ENCODE results near the gene CCDC27.

The CCDC27 gene

DNA sequence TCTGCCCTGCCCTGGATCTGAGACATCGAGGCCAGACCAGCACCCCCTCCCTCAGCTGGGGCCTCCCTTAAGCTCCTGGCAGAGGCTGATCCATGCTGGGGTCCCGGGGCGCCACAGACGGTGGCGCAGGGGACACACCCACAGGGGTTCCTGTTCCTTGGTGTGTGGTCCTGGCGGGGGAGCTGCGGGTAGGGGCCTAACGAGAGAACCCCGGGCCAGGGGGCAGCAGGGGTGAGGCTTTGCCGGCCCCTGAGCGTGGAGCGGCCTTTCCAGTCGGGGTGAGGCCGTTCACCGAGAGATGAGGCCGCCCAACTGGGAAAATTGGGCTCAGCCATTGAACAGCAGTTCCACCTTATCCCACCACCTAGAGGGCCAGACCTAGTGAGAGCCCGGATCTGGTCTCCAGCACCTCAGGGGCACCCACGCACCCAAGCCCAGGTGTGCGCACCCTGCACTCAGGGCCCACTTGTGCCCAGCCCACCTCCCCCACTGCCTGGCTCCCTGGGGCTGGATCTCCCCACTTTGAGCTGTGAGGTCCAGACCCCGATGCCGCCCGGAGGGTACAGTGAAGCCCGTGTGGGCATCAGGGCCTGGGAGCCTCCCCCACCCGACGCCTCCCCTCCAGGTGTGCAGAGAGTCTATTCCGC is 45.5 kb upstream of the CCDC27 start:
- TF ChIP-seq, protein P1, sequence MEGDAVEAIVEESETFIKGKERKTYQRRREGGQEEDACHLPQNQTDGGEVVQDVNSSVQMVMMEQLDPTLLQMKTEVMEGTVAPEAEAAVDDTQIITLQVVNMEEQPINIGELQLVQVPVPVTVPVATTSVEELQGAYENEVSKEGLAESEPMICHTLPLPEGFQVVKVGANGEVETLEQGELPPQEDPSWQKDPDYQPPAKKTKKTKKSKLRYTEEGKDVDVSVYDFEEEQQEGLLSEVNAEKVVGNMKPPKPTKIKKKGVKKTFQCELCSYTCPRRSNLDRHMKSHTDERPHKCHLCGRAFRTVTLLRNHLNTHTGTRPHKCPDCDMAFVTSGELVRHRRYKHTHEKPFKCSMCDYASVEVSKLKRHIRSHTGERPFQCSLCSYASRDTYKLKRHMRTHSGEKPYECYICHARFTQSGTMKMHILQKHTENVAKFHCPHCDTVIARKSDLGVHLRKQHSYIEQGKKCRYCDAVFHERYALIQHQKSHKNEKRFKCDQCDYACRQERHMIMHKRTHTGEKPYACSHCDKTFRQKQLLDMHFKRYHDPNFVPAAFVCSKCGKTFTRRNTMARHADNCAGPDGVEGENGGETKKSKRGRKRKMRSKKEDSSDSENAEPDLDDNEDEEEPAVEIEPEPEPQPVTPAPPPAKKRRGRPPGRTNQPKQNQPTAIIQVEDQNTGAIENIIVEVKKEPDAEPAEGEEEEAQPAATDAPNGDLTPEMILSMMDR (IDR thresholded peaks at IDR 0.05; ENCODE audit: unreplicated experiment in 3 of 3), result no peak
- Mint-ChIP-seq H3K4me3 (no peak overlapping the region), H3K4me1 (peaks cover 11% of the 10 kb centered on the region), H3K36me3 (ENCODE audit: low read depth) (no peaks in the 10 kb centered on the region), H3K27ac (no peak overlapping the region), H3K27me3 (ENCODE audit: low read depth) (peaks cover 45% of the 10 kb centered on the region), H3K9me3 (no peaks in the 10 kb centered on the region)

DNA sequence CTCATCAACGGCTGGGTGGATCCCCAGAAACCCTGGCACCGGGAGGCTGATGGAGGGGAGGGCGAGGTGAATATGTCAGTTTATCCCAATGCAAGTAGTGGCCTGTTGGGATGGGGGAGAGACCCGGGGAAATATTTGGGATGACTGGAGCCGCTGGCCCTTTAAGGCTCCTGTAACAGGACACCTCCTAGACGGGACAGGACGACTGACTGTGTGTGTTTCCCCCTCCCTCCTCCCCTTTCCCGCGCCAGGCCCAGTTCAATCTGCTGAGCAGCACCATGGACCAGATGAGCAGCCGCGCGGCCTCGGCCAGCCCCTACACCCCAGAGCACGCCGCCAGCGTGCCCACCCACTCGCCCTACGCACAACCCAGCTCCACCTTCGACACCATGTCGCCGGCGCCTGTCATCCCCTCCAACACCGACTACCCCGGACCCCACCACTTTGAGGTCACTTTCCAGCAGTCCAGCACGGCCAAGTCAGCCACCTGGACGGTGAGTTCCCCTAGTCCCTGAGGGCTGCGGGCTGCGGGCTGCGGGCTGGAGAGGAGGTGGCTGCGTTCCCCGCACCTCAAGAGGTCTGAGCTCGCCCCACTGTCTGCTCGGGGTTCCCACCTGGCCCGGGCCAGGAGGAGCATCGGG is 44.8 kb upstream of the CCDC27 start:
- H3K27me3 Mint-ChIP-seq (ENCODE audit: low read depth), result peaks cover 51% of the 10 kb centered on the region
- H3K9me3 Mint-ChIP-seq, result no peaks in the 10 kb centered on the region
- no peak overlapping the region for H3K27ac Mint-ChIP-seq
- H3K36me3 Mint-ChIP-seq (ENCODE audit: low read depth), result no peaks in the 10 kb centered on the region
- TF ChIP-seq, protein P1 (IDR thresholded peaks at IDR 0.05; ENCODE audit: unreplicated experiment in 3 of 3), result no peak
- peaks cover 17% of the 10 kb centered on the region for H3K4me1 Mint-ChIP-seq
- H3K4me3 Mint-ChIP-seq, result no peak overlapping the region

DNA sequence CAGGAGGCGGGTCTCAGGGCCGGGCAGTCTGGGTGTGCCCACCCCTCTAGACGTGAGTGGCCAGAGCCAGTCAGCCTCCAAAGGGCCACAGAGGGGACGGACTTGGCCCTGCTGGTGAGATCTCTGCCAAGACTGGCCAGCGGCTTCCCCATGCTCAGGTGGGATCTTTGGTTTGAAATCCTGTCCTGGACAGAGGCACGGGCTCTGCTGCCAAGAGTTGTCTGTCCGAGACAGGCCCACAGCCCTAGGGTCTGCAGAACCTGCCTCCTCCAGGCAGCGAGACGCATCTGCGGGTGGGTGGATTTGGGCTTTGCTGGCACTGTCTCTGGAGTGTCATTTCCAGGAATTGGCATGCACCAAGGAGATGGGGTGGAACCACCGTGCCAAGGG is 44.3 kb upstream of the CCDC27 start:
- Mint-ChIP-seq H3K36me3 (ENCODE audit: low read depth) (no peaks in the 10 kb centered on the region), H3K27ac (no peak overlapping the region), H3K4me1 (peaks cover 18% of the 10 kb centered on the region), H3K27me3 (ENCODE audit: low read depth) (peaks cover 52% of the 10 kb centered on the region), H3K4me3 (no peak overlapping the region), H3K9me3 (no peaks in the 10 kb centered on the region)
- TF ChIP-seq, protein P1 (IDR thresholded peaks at IDR 0.05; ENCODE audit: unreplicated experiment in 3 of 3), result no peak

DNA sequence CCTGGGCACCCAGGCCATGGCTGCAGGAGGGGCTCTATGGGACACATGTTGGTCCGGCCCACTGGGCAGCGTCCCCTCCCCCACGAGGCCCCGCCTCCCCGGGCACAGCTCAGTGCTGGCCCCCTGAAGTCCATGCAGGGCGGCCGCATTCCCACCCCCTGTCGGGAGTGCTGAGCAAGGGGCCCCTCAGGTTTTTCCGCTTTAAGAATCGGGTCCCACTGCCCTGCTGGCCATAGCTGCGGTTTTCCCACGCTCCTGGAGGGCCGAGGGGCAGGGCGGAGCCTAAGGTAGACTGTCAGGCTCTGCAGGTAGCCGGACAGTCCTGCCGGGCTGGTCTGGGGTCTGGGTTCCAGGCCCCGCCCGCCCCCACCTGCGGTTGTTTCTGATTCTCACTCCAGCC is 43.5 kb upstream of the CCDC27 start:
- TF ChIP-seq, protein P1 (IDR thresholded peaks at IDR 0.05; ENCODE audit: unreplicated experiment in 3 of 3), result no peak
- Mint-ChIP-seq H3K27ac (no peak overlapping the region), H3K4me3 (no peak overlapping the region), H3K36me3 (ENCODE audit: low read depth) (no peaks in the 10 kb centered on the region), H3K4me1 (peaks cover 20% of the 10 kb centered on the region), H3K9me3 (no peaks in the 10 kb centered on the region), H3K27me3 (ENCODE audit: low read depth) (peaks cover 54% of the 10 kb centered on the region)

DNA sequence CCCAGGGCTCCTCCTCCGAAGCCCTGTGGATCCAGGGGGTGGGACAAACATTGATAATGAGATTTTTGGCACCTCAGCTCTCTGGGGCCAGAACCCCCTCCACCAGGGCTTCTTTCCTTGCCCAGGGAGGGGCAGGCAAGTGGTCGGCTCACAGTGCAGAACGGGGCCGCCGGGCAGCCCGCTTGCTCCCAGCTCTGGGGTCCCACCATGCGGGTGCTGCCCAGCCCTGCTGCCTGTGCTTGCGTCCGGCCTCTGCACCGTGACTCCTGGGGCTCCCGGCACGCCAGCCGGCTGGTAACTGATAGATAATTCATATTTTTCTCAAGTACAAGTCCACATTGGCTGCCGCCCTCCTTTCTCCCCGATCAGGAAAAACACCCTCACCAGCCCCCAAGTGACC is 42.0 kb upstream of the CCDC27 start:
- H3K27ac Mint-ChIP-seq, result no peak overlapping the region
- TF ChIP-seq, protein P1 (IDR thresholded peaks at IDR 0.05; ENCODE audit: unreplicated experiment in 3 of 3), result no peak
- H3K4me1 Mint-ChIP-seq, result peaks cover 18% of the 10 kb centered on the region
- no peak overlapping the region for H3K4me3 Mint-ChIP-seq
- H3K9me3 Mint-ChIP-seq, result no peaks in the 10 kb centered on the region
- peaks cover 46% of the 10 kb centered on the region for H3K27me3 Mint-ChIP-seq (ENCODE audit: low read depth)
- H3K36me3 Mint-ChIP-seq (ENCODE audit: low read depth), result no peaks in the 10 kb centered on the region

DNA sequence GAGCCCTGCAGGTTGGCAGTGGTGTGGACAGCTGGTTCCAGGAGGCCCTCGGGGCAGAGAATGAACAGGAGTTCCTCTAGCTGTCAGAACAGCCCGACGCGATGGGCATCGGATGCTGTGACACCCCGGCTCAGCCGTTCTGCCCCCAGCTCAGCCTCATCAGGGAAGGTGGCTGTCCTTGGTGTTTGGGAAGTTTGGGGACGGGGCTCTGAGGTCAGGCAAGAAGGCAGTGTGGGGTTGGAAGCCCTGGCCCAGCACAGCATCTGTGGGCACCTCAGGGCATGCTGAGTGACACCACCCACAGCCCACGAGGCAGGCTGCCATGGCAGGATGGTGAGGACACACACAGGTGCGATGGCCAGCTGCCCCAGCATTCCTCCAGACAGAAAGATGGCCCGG is 40.9 kb upstream of the CCDC27 start:
- H3K4me3 Mint-ChIP-seq, result no peak overlapping the region
- H3K9me3 Mint-ChIP-seq, result no peaks in the 10 kb centered on the region
- peaks cover 18% of the 10 kb centered on the region for H3K4me1 Mint-ChIP-seq
- no peak overlapping the region for H3K27ac Mint-ChIP-seq
- peaks cover 45% of the 10 kb centered on the region for H3K27me3 Mint-ChIP-seq (ENCODE audit: low read depth)
- TF ChIP-seq, protein P1 (IDR thresholded peaks at IDR 0.05; ENCODE audit: unreplicated experiment in 3 of 3), result no peak
- H3K36me3 Mint-ChIP-seq (ENCODE audit: low read depth), result no peaks in the 10 kb centered on the region
